ENCODE measurements around the gene SOST. TPM values are rescaled to one million over a fixed set of nuclear protein-coding genes. Genes with fewer than 3 reads are reported as not detected.

Gene SOST
- not detected in 2 replicates for total RNA-seq
- total RNA-seq (2013): not detected
- not detected in 2 replicates for polyA plus RNA-seq
- polyA minus RNA-seq: not detected in 2 replicates

DNA sequence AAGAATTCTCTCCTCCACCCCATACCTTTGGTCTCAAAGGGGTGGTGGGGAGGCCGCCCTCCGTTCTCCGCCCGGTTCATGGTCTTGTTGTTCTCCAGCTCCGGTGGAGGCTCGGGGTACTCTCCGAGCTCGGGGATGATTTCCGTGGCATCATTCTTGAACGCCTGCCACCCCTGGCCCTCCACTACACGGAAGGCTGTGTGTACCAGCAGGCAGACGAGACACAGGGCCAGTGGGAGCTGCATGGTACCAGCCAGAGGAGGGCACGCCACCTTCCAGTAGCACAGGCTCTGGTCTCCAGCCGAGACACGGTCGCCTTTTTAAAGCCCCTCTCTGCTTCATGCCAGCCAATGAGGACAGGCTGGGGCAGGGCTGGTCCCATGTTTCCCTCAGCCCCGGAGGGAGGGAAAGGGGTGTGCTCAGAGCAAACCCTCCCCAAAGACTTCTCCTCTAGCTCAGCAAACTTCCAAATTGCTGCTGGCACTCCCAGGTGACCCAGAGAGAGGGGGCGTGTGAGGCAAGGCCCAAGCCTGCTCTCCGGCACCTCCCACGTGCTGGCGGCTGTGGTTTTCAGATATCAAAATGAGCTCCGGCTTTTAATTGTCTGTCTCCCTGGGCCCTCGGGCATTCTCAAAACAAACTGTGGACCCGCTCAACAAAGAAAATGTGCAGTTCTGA is at the start of gene SOST:
TSS of gene SOST (minus strand) at position 295 of the 678 bp plus-strand sequence. CDS start at position 245, 50 bp downstream.
- intact Hi-C loops (cut with micrococcal nuclease): no loop called here
- Histone ChIP-seq H3K79me2 (ENCODE audit: control insufficient read depth, insufficient read depth, low read length) (no peaks in the 10 kb centered on the region), H2AFZ (ENCODE audit: insufficient read depth, low read depth, low read length, poor library complexity, severe bottlenecking) (no peak within 1 kb of the TSS), H3K27ac (ENCODE audit: low read length in 2 of 2) (no peak within 1 kb of the TSS), H3K4me1 (ENCODE audit: control insufficient read depth in 2 of 2, insufficient read depth in 2 of 2, low read length in 2 of 2) (peaks cover 0 to 5% of the 10 kb centered on the region in 2 donors), H3K27me3 (replicated peaks in 1 of 4; ENCODE audit: control extremely low read depth in 1 of 4, control insufficient read depth in 3 of 4, insufficient read depth in 4 of 4, low read length in 3 of 4) (peaks cover 0 to 33% (median 7%) of the 10 kb centered on the region in 4 experiments), H4K20me1 (ENCODE audit: control insufficient read depth, insufficient read depth, low read length, poor library complexity, severe bottlenecking) (no peaks in the 10 kb centered on the region), H3K4me2 (replicated peaks; ENCODE audit: low read depth, low read length, poor library complexity, severe bottlenecking) (no peak within 1 kb of the TSS), H3K9me3 (ENCODE audit: control extremely low read depth in 1 of 3, control insufficient read depth in 2 of 3, insufficient read depth in 1 of 3, low read length in 2 of 3) (no peaks in the 10 kb centered on the region), H3K9ac (ENCODE audit: low read length) (no peak within 1 kb of the TSS), H3K4me3 (ENCODE audit: control extremely low read depth in 1 of 5, extremely low read depth in 1 of 5, insufficient read depth in 1 of 5, low read depth in 2 of 5, low read length in 4 of 5) (no peak within 1 kb of the TSS), H3K36me3 (replicated peaks in 1 of 2; ENCODE audit: control extremely low read depth in 1 of 2, control insufficient read depth in 1 of 2, extremely low read depth in 1 of 2, insufficient read depth in 2 of 2, low read length in 1 of 2) (no peaks in the 10 kb centered on the region)
- no peaks in the 10 kb centered on the region for H3K4me1 Mint-ChIP-seq
- no peak within 1 kb of the TSS for H3K27ac Mint-ChIP-seq
- ATAC-seq (ENCODE audit: low read depth) (no peak), DNase-seq (no peak)
- TF ChIP-seq, protein P1, sequence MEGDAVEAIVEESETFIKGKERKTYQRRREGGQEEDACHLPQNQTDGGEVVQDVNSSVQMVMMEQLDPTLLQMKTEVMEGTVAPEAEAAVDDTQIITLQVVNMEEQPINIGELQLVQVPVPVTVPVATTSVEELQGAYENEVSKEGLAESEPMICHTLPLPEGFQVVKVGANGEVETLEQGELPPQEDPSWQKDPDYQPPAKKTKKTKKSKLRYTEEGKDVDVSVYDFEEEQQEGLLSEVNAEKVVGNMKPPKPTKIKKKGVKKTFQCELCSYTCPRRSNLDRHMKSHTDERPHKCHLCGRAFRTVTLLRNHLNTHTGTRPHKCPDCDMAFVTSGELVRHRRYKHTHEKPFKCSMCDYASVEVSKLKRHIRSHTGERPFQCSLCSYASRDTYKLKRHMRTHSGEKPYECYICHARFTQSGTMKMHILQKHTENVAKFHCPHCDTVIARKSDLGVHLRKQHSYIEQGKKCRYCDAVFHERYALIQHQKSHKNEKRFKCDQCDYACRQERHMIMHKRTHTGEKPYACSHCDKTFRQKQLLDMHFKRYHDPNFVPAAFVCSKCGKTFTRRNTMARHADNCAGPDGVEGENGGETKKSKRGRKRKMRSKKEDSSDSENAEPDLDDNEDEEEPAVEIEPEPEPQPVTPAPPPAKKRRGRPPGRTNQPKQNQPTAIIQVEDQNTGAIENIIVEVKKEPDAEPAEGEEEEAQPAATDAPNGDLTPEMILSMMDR (IDR thresholded peaks at IDR 0.05): no peak
- no peak for TF ChIP-seq EZH2 (IDR thresholded peaks at IDR 0.05; ENCODE audit: borderline replicate concordance, insufficient read depth, low read depth, low read length, poor library complexity, severe bottlenecking)
- ChIA-PET CTCF (interaction anchor here (1.9 to 16.1 kb wide), 5 partner anchors 8 to 181 kb away, joined by 5 to 524 read pairs (median 19); no protein-coding TSS in a partner anchor), POLR2A (no interaction called here)
- H3K9me3 Mint-ChIP-seq (ENCODE audit: insufficient read depth): no peaks in the 10 kb centered on the region
- peaks cover 34% of the 10 kb centered on the region for H3K27me3 Mint-ChIP-seq
- WGBS (ENCODE audit: insufficient coverage): 90% methylated on average over 23 of the region's 24 CpGs
- no peak within 1 kb of the TSS for H3K4me3 Mint-ChIP-seq

DNA sequence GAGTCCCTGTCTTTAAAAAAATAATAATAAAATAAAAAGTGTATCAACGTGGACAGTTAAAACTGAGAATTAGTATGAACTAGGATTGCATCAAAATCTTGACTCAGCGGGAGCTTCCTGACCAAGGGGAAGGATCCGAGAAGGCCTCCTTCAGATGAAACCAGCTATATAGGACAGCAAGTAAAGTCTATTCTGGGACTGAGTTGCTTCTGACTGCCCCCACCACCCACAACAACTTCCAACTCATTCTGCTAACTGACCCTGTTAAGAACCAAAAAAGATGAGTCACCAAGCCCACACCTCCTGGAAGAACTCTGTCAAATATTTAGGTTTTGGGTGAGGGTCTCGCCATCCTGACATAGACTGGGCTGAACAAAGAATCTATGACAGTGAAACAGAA is 49.5 kb upstream of the SOST start:
- intact Hi-C loops (cut with micrococcal nuclease): no loop called here
- H3K27me3 Mint-ChIP-seq: peaks cover 37% of the 10 kb centered on the region
- H3K4me1 ChIP-seq (ENCODE audit: control insufficient read depth in 2 of 2, insufficient read depth in 2 of 2, low read length in 2 of 2): no peaks in the 10 kb centered on the region
- H3K4me1 Mint-ChIP-seq: no peaks in the 10 kb centered on the region
- H3K4me2 ChIP-seq (replicated peaks; ENCODE audit: low read depth, low read length, poor library complexity, severe bottlenecking): no peak overlapping the region
- peaks cover 0 to 5% (median 2%) of the 10 kb centered on the region in 3 donors for H3K9me3 ChIP-seq (ENCODE audit: control extremely low read depth in 1 of 3, control insufficient read depth in 2 of 3, insufficient read depth in 1 of 3, low read length in 2 of 3)
- no peaks in the 10 kb centered on the region for H4K20me1 ChIP-seq (ENCODE audit: control insufficient read depth, insufficient read depth, low read length, poor library complexity, severe bottlenecking)
- DNase-seq (no peak), ATAC-seq (ENCODE audit: low read depth) (no peak)
- CTCF ChIA-PET: no interaction called here
- no peak for TF ChIP-seq EZH2 (IDR thresholded peaks at IDR 0.05; ENCODE audit: borderline replicate concordance, insufficient read depth, low read depth, low read length, poor library complexity, severe bottlenecking)
- TF ChIP-seq, protein P1 (IDR thresholded peaks at IDR 0.05): no peak
- no peak overlapping the region for H3K9ac ChIP-seq (ENCODE audit: low read length)
- H3K27me3 ChIP-seq (replicated peaks in 1 of 4; ENCODE audit: control extremely low read depth in 1 of 4, control insufficient read depth in 3 of 4, insufficient read depth in 4 of 4, low read length in 3 of 4): peaks cover 0 to 3% (median 1%) of the 10 kb centered on the region in 4 experiments
- POLR2A ChIA-PET: no interaction called here
- no peak overlapping the region for H3K27ac ChIP-seq (ENCODE audit: low read length in 2 of 2)
- H2AFZ ChIP-seq (ENCODE audit: insufficient read depth, low read depth, low read length, poor library complexity, severe bottlenecking): no peak overlapping the region
- no peak overlapping the region for H3K4me3 Mint-ChIP-seq
- no peak overlapping the region for H3K4me3 ChIP-seq (ENCODE audit: control extremely low read depth in 1 of 5, extremely low read depth in 1 of 5, insufficient read depth in 1 of 5, low read depth in 2 of 5, low read length in 4 of 5)
- no peak overlapping the region for H3K27ac Mint-ChIP-seq
- peaks cover 2% of the 10 kb centered on the region for H3K9me3 Mint-ChIP-seq (ENCODE audit: insufficient read depth)
- no peaks in the 10 kb centered on the region for H3K36me3 ChIP-seq (replicated peaks in 1 of 2; ENCODE audit: control extremely low read depth in 1 of 2, control insufficient read depth in 1 of 2, extremely low read depth in 1 of 2, insufficient read depth in 2 of 2, low read length in 1 of 2)
- no CpG with 5 or more reads among the region's 4 CpGs for WGBS (ENCODE audit: insufficient coverage)
- no peaks in the 10 kb centered on the region for H3K79me2 ChIP-seq (ENCODE audit: control insufficient read depth, insufficient read depth, low read length)

Measured in B cell (primary cell).